Muscle layer of duodenum (tissue), 2 donors: ENCODE results near the gene GZF1.

Experiments
- H3K27ac ChIP-seq: one replicate; pipeline ENCODE4 v1.7.0; 2013; ENCODE audit warnings: mild to moderate bottlenecking, low read length
- H3K27me3 ChIP-seq: one replicate; pipeline ENCODE4 v1.7.0; 2013; ENCODE audit warnings: low read depth, mild to moderate bottlenecking, control low read depth, low read length
- H3K36me3 ChIP-seq, 2 donors: one replicate each; pipeline ENCODE4 v1.7.0; 2013; ENCODE audit warnings: low read length in 2 of 2, control low read depth in 1 of 2, mild to moderate bottlenecking in 1 of 2; ENCODE audit not compliant: insufficient read depth in 2 of 2, control insufficient read depth in 1 of 2
- H3K4me1 ChIP-seq, 2 donors: one replicate each; pipeline ENCODE4 v1.7.0; 2013; ENCODE audit warnings: low read length in 2 of 2, mild to moderate bottlenecking in 2 of 2, control low read depth in 1 of 2, moderate library complexity in 1 of 2; ENCODE audit not compliant: insufficient read depth in 2 of 2, control insufficient read depth in 1 of 2
- H3K4me3 ChIP-seq, 2 donors: one replicate each; pipeline ENCODE4 v1.7.0; 2013; ENCODE audit warnings: low read length in 2 of 2, low read depth in 1 of 2, mild to moderate bottlenecking in 1 of 2
- H3K9me3 ChIP-seq, 2 donors: one replicate each; pipeline ENCODE4 v1.7.0; 2013; ENCODE audit warnings: low read length in 2 of 2, control low read depth in 1 of 2, mild to moderate bottlenecking in 1 of 2; ENCODE audit not compliant: control insufficient read depth in 1 of 2
- donor health status: healthy.

GZF1 gene

DNA sequence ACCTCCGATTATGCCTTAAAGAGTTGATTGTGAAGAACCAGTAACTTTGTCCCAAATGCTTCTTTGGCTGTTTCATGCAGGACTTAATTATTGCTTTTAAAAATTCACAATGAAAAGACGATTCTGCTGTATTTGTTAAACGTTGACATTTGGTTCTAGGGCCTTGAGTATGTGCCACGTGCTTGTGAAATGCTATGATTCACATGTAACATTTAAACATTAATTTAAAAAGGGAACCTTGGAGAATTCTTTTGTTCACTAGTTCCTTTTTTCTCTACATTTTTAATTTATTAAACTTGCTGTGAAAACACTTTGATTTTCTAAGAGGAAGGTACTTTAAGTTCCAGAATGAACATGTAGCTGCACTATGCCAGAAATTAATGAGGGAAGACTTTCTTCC lies 9.5 kb downstream of the GZF1 start:
- H3K36me3 ChIP-seq, result peaks cover 59 to 61% of the 10 kb centered on the region in 2 donors
- H3K27ac ChIP-seq, result no peak overlapping the region
- H3K4me3 ChIP-seq, result no peak overlapping the region
- no peaks in the 10 kb centered on the region for H3K27me3 ChIP-seq
- no peaks in the 10 kb centered on the region for H3K9me3 ChIP-seq
- H3K4me1 ChIP-seq, result peaks cover 0 to 3% of the 10 kb centered on the region in 2 donors

DNA sequence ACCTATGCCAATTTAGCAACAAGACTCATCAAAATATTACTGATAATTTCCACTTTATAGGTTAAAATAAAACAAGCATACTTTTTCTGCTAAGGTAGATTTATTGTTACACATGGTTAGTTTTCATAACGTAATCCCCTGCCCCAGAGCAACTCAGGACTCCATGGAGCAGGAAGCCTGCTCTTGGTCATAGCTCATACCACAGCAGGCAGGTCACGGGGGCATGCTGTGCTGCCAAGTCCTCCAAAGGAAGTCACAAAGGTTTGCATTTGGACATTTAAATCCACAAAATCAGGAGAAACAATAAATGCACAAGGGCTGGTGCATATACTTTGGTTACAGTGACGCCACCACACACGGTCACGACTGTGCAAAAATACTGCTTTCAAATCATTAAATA lies 12.5 kb downstream of the GZF1 start:
- H3K36me3 ChIP-seq, result peaks cover 59 to 61% of the 10 kb centered on the region in 2 donors
- H3K27me3 ChIP-seq, result no peaks in the 10 kb centered on the region

GRCh38 chr20:23375827-23376226 lies 13.8 kb downstream of the GZF1 start:
- Histone ChIP-seq H3K4me1 (no peaks in the 10 kb centered on the region), H3K27ac (no peak overlapping the region), H3K4me3 (no peak overlapping the region), H3K9me3 (no peaks in the 10 kb centered on the region), H3K36me3 (peaks cover 47 to 51% of the 10 kb centered on the region in 2 donors), H3K27me3 (no peaks in the 10 kb centered on the region)

More for the DNA sequence above, 12.5 kb downstream of the GZF1 start:
- H3K27ac ChIP-seq, result no peak overlapping the region
- no peak overlapping the region for H3K4me3 ChIP-seq
- no peaks in the 10 kb centered on the region for H3K4me1 ChIP-seq
- H3K9me3 ChIP-seq, result no peaks in the 10 kb centered on the region

DNA sequence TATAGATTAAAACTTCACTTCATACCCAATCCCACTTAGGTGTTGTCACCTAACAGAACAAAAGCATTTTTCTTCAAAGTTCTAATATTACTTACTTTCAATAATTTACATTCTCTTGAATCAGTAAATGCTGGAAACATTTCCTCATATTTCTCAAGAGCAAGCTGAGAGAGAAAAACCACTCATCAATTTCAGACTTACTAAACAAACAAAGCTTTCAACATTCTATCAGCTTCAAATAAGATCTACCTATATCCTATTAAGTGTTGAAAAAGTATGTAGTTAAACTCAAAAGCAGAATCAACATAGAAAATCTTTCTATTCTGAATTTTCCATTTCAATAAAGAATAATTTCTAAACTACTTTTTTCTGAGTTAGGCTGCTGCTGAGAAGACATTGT lies 17.8 kb downstream of the GZF1 start:
- Histone ChIP-seq H3K27me3 (no peaks in the 10 kb centered on the region), H3K4me1 (peaks cover 0 to 3% of the 10 kb centered on the region in 2 donors), H3K4me3 (no peak overlapping the region), H3K36me3 (peaks cover 24% of the 10 kb centered on the region in 2 donors), H3K9me3 (no peaks in the 10 kb centered on the region), H3K27ac (no peak overlapping the region)

DNA sequence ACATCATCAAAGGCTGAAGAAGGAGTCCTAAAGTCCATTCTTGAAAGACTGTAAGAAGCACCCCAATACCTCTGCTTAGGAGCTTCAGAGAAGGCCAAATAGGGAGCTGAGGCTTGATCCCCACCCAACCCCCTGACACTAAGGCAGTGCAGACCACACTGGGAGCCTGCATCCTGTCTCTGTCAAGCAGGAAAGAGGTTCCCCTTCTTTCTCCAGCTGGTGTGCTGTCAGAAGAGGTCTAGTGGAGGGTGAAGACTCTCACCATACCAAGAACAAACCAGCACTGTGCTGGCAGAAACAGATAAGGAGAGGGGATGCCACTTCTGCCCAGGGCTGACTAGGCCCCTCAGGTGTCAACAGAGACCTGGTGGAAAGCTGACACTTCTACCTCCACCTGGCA lies 19.9 kb downstream of the GZF1 start:
- Histone ChIP-seq H3K9me3 (no peaks in the 10 kb centered on the region), H3K27me3 (no peaks in the 10 kb centered on the region), H3K4me1 (peaks cover 0 to 3% of the 10 kb centered on the region in 2 donors), H3K27ac (no peak overlapping the region), H3K4me3 (no peak overlapping the region), H3K36me3 (peaks cover 11% of the 10 kb centered on the region in 2 donors)

- Histone ChIP-seq H3K27me3 (no peaks in the 10 kb centered on the region), H3K36me3 (peaks cover 6 to 18% of the 10 kb centered on the region in 2 donors), H3K4me3 (no peak overlapping the region), H3K9me3 (no peaks in the 10 kb centered on the region), H3K4me1 (peaks cover 0 to 3% of the 10 kb centered on the region in 2 donors), H3K27ac (no peak overlapping the region)
These were observed 24.5 kb downstream of the GZF1 start for GRCh38 chr20:23386304-23387117.

DNA sequence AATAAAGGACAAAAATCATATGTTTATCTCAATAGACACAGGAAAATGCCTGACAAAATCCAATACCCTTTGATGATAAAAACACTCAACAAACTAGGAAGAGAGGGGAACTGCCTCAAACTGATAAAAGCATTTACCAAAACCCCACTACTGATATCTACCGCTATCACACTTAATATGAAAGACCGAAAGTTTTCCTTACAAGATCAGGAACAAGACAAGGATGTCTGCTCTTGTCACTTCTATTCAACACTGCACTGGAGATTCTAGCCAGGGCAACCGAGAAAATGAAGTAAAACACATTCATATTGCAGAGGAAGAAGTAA lies 25.1 kb downstream of the GZF1 start:
- Histone ChIP-seq H3K27me3 (no peaks in the 10 kb centered on the region), H3K9me3 (no peaks in the 10 kb centered on the region), H3K4me3 (no peak overlapping the region), H3K4me1 (no peaks in the 10 kb centered on the region), H3K36me3 (peaks cover 6 to 23% of the 10 kb centered on the region in 2 donors), H3K27ac (no peak overlapping the region)

- no peak overlapping the region for H3K4me3 ChIP-seq
- H3K4me1 ChIP-seq, result no peaks in the 10 kb centered on the region
- H3K9me3 ChIP-seq, result no peaks in the 10 kb centered on the region
- H3K27me3 ChIP-seq, result no peaks in the 10 kb centered on the region
- peaks cover 25 to 49% of the 10 kb centered on the region in 2 donors for H3K36me3 ChIP-seq
- H3K27ac ChIP-seq, result no peak overlapping the region
These were observed 28.3 kb downstream of the GZF1 start for GRCh38 chr20:23390091-23390774.

GRCh38 chr20:23391707-23392310 lies 29.8 kb downstream of the GZF1 start:
- H3K27me3 ChIP-seq, result no peaks in the 10 kb centered on the region
- H3K4me1 ChIP-seq, result peaks cover 0 to 1% of the 10 kb centered on the region in 2 donors
- H3K4me3 ChIP-seq, result no peak overlapping the region
- no peak overlapping the region for H3K27ac ChIP-seq
- peaks cover 25 to 49% of the 10 kb centered on the region in 2 donors for H3K36me3 ChIP-seq
- H3K9me3 ChIP-seq, result no peaks in the 10 kb centered on the region

GRCh38 chr20:23393996-23394775 lies 32.2 kb downstream of the GZF1 start:
- no peak overlapping the region for H3K4me3 ChIP-seq
- H3K27me3 ChIP-seq, result no peaks in the 10 kb centered on the region
- H3K27ac ChIP-seq, result no peak overlapping the region
- H3K9me3 ChIP-seq, result no peaks in the 10 kb centered on the region
- peaks cover 25 to 48% of the 10 kb centered on the region in 2 donors for H3K36me3 ChIP-seq
- H3K4me1 ChIP-seq, result peaks cover 0 to 13% of the 10 kb centered on the region in 2 donors
